Heart left ventricle (tissue), 13 donors: ENCODE data around the gene ASPA.

Source experiments
- POLR2A ChIP-seq, 2 donors: fragments of 450-650 bp; IDR thresholded peaks; one replicate each; pipeline ENCODE4 v1.6.1; 2017; ENCODE audit warnings: antibody characterized with exemption in 2 of 2, mild to moderate bottlenecking in 2 of 2, moderate library complexity in 2 of 2
- TF ChIP-seq, protein P1 (sequence below), 12 donors: fragments of 200-600 bp; sonication (generic) in 4 of 12; IDR thresholded peaks; one replicate each; pipeline versions ENCODE4 v1.5.0 to v1.8.0; 2018 to 2022; ENCODE audit warnings: antibody characterized with exemption in 12 of 12, mild to moderate bottlenecking in 5 of 12
- donor health status: ischemic (EF 13 %, LVEDD 7.1; RV severe dilation, severe dysfunction).
- donor health status: DM: no; HTN: yes; CAD: no.
- donor health status: DM: no; HTN: no; CAD: no.
- donor health status: ischemic (EF 25% LVEDD 6.9; RV normal size, moderate dysfunction).
- donor health status: ischemic (EF 25% LVEDD 5.7; RV mildly dilated, moderate dysfunction).
- donor health status: ischemic (EF 35%, LVEDD 5.7; RV mildly dilated, moderate dysfunction).
- donor health status: nonischemic (EF 11% LVEDD 7.7; RV severe dilation, severe dysfunction).
- donor health status: DM: yes; HTN: yes; CAD: no.
- donor health status: PGD.
- donor health status: ischemic (EF 29% LVEDD 5.4; RV normal size, mild dysfunction).
- donor health status: nonischemic (EF 23%, LVEDD 6.1; RV moderate dilation, normal function).

DNA sequence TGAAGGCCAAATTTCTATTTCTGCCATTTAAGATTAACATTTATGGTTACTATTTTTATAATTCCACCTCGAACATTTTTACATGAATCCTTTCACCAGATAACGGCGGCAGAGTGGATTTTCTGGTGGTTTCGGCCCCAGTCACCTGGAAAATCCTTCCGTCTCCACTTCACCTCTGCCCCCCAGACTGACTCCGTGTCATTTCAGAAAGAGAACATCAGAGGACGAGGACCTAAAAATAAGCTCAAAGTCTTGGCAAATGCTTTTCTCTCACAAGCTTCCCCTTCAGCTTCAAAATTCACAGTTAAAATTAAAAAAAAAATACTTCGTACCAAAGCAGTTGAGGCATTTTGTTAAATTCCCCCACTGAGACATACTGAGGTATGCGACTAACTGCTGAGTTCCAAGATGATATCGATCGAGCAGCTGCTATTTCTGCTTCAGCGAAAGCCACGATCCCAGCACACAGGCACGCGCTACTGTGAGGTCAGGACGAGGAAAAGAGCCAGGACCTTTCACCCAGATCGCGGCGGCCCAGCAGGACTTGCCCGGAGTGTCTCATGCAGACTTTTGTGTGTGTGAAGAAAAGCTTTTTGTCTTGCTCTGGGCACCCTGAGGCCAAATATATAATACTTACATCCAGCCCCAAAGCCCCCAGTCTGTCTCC lies 36.8 kb downstream of the ASPA start:
- TF ChIP-seq, protein P1, sequence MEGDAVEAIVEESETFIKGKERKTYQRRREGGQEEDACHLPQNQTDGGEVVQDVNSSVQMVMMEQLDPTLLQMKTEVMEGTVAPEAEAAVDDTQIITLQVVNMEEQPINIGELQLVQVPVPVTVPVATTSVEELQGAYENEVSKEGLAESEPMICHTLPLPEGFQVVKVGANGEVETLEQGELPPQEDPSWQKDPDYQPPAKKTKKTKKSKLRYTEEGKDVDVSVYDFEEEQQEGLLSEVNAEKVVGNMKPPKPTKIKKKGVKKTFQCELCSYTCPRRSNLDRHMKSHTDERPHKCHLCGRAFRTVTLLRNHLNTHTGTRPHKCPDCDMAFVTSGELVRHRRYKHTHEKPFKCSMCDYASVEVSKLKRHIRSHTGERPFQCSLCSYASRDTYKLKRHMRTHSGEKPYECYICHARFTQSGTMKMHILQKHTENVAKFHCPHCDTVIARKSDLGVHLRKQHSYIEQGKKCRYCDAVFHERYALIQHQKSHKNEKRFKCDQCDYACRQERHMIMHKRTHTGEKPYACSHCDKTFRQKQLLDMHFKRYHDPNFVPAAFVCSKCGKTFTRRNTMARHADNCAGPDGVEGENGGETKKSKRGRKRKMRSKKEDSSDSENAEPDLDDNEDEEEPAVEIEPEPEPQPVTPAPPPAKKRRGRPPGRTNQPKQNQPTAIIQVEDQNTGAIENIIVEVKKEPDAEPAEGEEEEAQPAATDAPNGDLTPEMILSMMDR (IDR thresholded peaks at IDR 0.05): no peak
- TF ChIP-seq POLR2A (IDR thresholded peaks at IDR 0.05): no peak
